Natural killer cell treated with Interleukin-12 subunit alpha and Interleukin-12 subunit beta and Interleukin-15 and Interleukin-18, amount 100 ng/mL, for 72 hours (primary cell): ENCODE measurements around the gene LOXL4. TPM values are rescaled to one million over a fixed set of nuclear protein-coding genes. Genes with fewer than 3 reads are reported as not detected.

Experiments
- ATAC-seq, 2 donors: fragments of 150-1000 bp; cut with Tn5 transposase in 1 of 2; sonication (Bioruptor Pico), chemical (Tn5 transposase) in 1 of 2; 2 replicates each; pipeline ENCODE4 v1.10.0; 2021
- DNase-seq: peaks from one replicate; pipeline ENCODE4 v3.0.0; 2022; ENCODE audit warnings: low spot score
- H3K27ac Mint-ChIP-seq, 2 donors: 1 replicate in 1 of 2; 2 replicates in 1 of 2; pipeline ENCODE4 v1.8.0; 2022; ENCODE audit warnings: mixed read lengths in 2 of 2, mild to moderate bottlenecking in 1 of 2, moderate library complexity in 1 of 2
- H3K27me3 Mint-ChIP-seq, 2 donors: 1 replicate in 1 of 2; 2 replicates in 1 of 2; pipeline ENCODE4 v1.8.0; 2022; ENCODE audit warnings: mixed read lengths in 2 of 2
- H3K36me3 Mint-ChIP-seq: one replicate; pipeline ENCODE4 v1.8.0; 2022; ENCODE audit warnings: mixed read lengths
- H3K4me1 Mint-ChIP-seq, 2 donors: 1 replicate in 1 of 2; 2 replicates in 1 of 2; pipeline ENCODE4 v1.8.0; 2022; ENCODE audit warnings: low read depth in 2 of 2, mixed read lengths in 2 of 2, mild to moderate bottlenecking in 1 of 2
- H3K4me3 Mint-ChIP-seq: one replicate; pipeline ENCODE4 v1.8.0; 2022; ENCODE audit warnings: mixed read lengths
- H3K9me3 Mint-ChIP-seq: 2 replicates; pipeline ENCODE4 v1.8.0; 2022; ENCODE audit warnings: mixed read lengths
- total RNA-seq, 2 donors: library from RNA; stranded (reverse); gene quantifications; one replicate each; pipeline ENCODE4 v1.2.3, GENCODE V29; 2022

Gene LOXL4
- not detected for total RNA-seq

DNA sequence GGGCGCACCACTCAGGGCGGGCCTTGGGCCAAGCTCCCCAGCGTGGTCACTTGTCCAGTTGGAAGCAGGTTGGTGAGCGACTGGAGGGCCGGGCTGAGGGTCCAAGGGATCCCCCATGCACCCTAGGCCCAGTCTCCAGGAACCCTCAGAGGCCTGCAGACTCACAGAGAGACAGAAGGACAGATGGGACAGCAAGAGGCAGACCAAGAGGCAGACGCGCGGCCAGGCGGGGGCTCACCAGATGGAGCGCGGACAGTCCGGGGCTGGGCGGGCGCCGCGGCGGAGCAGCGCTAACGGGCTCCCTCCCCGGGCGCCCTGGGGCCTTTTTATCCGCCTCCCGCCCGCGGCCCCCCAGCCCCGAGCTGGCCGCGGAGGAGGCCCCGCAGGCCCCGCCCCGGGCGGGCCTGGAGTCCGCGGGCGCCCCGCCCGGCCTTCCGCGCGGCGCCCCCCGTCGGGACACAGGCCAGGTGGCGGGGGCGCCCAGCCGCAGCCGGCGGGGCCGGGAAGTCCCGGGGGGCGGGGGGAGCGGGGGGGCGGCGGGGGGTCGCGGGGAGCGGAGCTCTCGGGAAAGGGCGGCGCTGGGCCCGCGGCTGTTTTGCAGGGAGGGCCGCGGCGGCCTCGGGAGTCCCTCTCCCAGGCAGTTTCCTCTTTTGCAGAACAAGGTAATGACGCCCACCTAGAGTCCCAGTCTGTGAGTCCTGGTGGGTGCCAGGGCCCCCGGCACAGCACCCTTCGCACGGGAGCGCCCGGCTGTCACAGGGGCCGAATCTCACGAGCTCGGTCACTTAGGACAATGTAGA, at the start of gene LOXL4:
TSS of gene LOXL4 (minus strand) at position 301 of the 800 bp plus-strand sequence. CDS start 5,175 bp downstream, outside the sequence.
- DNase-seq = no peak
- no peaks in the 10 kb centered on the region for H3K9me3 Mint-ChIP-seq
- peaks cover 12 to 23% of the 10 kb centered on the region in 2 donors for H3K27me3 Mint-ChIP-seq
- peak; percentile 64 to 67 for ATAC-seq
- H3K27ac Mint-ChIP-seq = peak within 1 kb of the TSS in 1 of 2 donors; percentile 62
- no peaks in the 10 kb centered on the region for H3K36me3 Mint-ChIP-seq
- peaks cover 5 to 12% of the 10 kb centered on the region in 2 donors for H3K4me1 Mint-ChIP-seq
- H3K4me3 Mint-ChIP-seq = peak within 1 kb of the TSS; percentile 65

DNA sequence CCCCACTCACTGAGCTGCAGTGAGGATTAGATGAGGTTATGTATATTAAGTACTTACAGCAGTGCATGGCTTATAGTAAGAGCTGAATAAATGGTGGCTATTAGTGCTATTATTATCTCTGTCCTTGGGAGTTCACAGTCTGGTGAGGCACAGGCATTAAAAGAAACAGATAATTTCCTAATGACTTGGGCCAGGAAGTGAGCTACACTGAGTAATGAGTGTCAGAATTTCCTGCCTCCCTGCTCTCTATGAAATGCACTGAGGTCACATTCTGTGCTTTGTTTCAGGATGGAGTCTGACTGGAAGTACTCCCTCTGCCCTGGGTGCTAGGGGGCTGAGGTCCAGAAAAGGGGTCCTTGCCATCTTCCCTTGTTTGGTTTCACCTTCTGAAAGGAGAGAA, 48.7 kb upstream of the LOXL4 start:
- DNase-seq (no peak), ATAC-seq (no peak)
- peaks cover 0 to 2% of the 10 kb centered on the region in 2 donors for H3K27me3 Mint-ChIP-seq
- H3K27ac Mint-ChIP-seq = no peak overlapping the region
- no peaks in the 10 kb centered on the region for H3K9me3 Mint-ChIP-seq
- H3K4me1 Mint-ChIP-seq = peaks cover 0 to 11% of the 10 kb centered on the region in 2 donors
- H3K4me3 Mint-ChIP-seq = no peak overlapping the region
- no peaks in the 10 kb centered on the region for H3K36me3 Mint-ChIP-seq

DNA sequence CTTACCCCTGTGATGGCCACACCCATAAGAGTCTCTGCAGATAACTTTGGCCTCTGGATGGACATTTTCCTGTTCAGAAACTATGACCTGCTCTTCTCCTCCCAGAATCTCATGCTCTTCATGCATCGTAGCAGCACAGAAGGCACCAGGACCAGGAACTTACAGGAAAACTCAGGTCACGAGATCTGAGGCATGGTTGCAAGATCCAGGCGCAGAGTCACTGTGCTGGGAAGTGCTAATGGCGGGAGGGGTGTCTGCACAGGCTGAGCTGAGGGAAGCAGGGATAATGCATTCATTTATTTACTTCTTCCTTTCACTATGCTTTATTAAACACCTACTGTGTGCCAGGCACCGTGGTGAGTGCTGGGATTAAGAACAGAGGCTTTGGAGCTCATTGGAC, 48.2 kb upstream of the LOXL4 start:
- DNase-seq (no peak), ATAC-seq (no peak)
- peaks cover 0 to 8% of the 10 kb centered on the region in 2 donors for H3K4me1 Mint-ChIP-seq
- no peak overlapping the region for H3K4me3 Mint-ChIP-seq
- H3K27ac Mint-ChIP-seq = no peak overlapping the region
- H3K9me3 Mint-ChIP-seq = no peaks in the 10 kb centered on the region
- no peaks in the 10 kb centered on the region for H3K27me3 Mint-ChIP-seq
- H3K36me3 Mint-ChIP-seq = no peaks in the 10 kb centered on the region

DNA sequence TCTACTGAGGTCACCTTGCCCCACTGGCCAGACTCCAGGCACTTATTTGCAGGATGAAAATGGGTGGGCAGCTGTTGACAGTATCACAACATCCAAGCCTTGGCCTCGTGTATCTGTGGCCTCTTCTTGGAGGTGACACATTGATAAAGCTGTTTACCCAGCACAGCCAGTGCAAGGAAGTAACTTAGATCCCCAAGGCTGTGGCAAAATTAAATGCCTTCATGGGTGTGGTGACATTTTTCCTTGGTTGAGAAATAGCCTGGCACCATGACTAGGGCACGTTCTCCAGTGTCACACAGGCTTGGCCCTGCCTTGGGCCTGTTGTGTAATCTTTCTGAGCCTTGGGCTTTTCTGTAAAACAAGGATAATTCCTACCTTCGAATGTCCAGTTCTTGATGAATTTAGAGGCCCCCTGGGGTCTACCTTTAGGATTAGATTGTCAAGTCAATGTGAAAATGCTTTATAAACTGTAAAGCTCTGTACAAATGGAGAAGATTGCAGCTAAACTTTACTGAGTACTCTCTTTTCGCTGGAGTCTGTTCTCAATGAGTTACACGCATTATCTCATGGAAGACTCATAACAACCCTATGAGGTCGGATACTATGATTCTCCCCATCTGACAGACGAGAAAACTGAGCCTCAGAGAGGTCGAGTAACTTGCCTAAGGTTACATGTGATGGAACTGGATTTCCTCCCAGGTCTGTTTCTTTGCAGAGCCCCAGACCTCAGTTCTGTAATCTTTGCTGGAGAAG, 46.7 kb upstream of the LOXL4 start:
- Mint-ChIP-seq H3K4me3 (no peak overlapping the region), H3K36me3 (no peaks in the 10 kb centered on the region), H3K9me3 (no peaks in the 10 kb centered on the region), H3K27ac (no peak overlapping the region), H3K27me3 (peaks cover 0 to 2% of the 10 kb centered on the region in 2 donors), H3K4me1 (peaks cover 0 to 8% of the 10 kb centered on the region in 2 donors)
- ATAC-seq (no peak), DNase-seq (no peak)

DNA sequence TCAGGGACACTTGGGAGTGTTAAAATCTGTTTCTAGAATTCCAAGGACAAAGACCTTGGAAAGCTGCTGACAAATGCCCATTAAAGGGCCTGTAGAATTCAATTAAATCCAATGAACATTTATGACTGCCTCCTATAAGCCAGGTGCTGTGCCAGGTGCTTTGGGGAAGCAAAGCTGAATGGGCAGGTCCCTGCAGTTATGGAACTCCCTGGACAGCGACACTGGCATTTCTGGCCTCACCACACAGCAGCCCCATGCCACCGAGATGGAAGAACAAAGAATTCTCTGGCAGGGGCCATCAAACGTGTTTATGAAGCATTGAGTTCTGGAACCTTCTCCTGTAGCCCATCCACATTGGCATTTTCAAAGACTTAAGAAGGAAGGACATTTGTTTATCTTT, 45.6 kb upstream of the LOXL4 start:
- DNase-seq = no peak
- no peak for ATAC-seq
- H3K27me3 Mint-ChIP-seq = peaks cover 0 to 7% of the 10 kb centered on the region in 2 donors
- H3K4me1 Mint-ChIP-seq = peaks cover 0 to 11% of the 10 kb centered on the region in 2 donors
- no peaks in the 10 kb centered on the region for H3K9me3 Mint-ChIP-seq
- no peak overlapping the region for H3K4me3 Mint-ChIP-seq
- H3K36me3 Mint-ChIP-seq = no peaks in the 10 kb centered on the region
- H3K27ac Mint-ChIP-seq = no peak overlapping the region

DNA sequence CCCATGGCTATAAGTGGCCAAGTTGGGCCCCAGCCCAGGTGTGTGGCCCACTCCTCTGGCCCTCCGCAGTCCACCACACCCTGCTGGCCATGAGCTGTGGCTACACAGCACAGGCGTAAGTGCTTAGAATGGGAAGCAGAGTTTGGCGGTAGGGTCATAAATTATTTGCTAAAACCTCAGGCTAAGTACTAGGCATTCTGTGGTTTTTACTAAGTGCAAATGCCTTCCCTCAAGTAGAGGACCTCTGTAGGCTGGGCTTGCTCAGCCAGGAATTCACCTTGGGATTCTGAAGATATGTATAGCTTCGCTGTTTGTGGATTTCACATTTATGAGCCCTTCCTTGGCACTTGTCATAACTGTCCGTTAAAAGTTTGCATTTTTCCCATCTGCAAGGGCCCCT, 44.8 kb upstream of the LOXL4 start:
- Mint-ChIP-seq H3K36me3 (no peaks in the 10 kb centered on the region), H3K27me3 (peaks cover 0 to 11% of the 10 kb centered on the region in 2 donors), H3K27ac (no peak overlapping the region), H3K4me3 (no peak overlapping the region), H3K9me3 (no peaks in the 10 kb centered on the region), H3K4me1 (peaks cover 0 to 15% of the 10 kb centered on the region in 2 donors)
- no peak for ATAC-seq
- no peak for DNase-seq

DNA sequence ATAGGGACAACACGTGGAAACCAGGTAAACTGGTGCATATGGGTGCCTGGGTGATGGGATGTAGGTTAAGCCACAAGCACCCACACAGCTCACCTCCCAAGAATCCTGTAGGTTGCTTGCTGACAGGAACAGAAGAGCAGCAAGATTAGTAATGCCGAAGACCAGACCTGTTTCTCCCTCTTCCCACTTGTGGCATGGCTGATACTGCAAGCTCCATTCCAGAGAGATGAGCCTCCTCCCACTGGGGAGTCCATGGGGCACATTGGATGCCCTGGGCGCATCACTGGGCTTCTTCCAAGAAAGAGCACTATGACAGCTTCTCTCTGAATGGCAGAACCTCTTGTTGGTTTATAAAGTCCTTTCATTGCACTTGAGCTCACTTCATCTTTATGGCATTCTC, 44.4 kb upstream of the LOXL4 start:
- Mint-ChIP-seq H3K27me3 (peaks cover 0 to 11% of the 10 kb centered on the region in 2 donors), H3K9me3 (no peaks in the 10 kb centered on the region), H3K4me3 (no peak overlapping the region), H3K27ac (no peak overlapping the region), H3K36me3 (no peaks in the 10 kb centered on the region), H3K4me1 (peaks cover 0 to 15% of the 10 kb centered on the region in 2 donors)
- ATAC-seq (no peak), DNase-seq (no peak)

DNA sequence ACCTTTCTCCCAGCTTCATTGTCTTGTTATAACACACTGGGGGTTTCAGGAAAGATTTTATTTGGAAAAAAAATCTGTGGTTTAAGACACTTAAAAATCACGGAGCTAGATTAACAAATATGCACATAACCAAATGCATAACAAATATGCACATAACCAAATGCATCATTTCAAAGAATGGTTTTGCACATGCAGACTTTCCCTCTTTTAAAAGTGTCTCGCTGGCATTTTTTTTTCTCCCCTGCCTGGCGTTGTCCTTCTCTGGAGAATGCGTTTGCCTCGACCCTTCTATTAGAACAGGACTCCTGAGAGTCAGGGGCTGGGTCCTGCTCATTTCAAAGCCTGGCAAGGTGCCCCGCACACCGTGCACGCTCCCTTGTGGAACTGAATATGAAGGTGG, 42.7 kb upstream of the LOXL4 start:
- no peak for DNase-seq
- no peak for ATAC-seq
- Mint-ChIP-seq H3K27ac (no peak overlapping the region), H3K9me3 (no peaks in the 10 kb centered on the region), H3K36me3 (no peaks in the 10 kb centered on the region), H3K4me1 (peaks cover 0 to 7% of the 10 kb centered on the region in 2 donors), H3K27me3 (peaks cover 0 to 14% of the 10 kb centered on the region in 2 donors), H3K4me3 (no peak overlapping the region)

DNA sequence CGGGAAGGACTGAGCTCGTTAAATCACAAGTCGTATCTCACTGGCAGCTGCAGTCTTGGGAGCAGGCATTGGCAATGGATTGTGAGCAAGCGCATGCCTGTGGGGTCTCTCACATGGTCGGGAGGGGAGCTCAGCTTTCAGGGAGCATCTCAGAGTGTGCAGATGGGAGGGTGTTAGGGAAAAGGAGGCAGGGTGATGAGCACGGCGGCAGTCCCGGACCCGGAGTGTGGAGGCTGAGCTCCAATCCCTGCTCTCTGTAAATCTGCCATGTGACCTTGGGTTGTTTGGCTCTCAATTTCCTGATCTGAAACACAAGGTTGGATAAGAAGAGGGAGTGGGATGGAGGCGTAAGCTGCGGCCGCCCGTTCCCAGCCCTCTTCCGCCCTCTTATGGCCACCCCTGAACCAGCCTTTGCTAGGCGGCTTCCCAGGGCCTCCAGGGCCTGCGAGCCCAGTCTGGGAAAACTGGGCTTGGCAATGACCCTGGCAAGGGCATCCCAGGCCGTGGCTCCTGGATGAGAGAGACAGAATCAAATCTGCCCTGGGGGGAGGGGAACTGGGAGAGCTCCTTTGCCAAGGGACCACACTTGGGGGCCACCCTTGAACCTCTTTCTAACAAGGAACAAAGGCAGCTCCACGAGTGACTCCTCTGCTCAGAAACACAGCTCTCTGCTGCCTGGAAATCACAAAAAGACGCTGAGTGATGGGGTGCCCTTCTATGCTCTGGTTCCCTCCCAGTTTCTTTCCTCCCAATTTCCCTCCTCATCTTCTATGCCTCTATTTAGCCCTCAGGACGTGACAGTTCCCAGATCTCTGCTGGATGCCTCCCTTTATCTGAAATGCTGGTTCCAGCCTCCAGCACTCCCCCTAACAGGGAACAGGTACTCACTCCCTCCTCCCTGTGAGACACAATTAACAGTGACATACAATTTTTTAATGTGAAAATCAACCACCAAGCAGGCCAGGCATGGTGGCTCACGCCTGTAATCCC, 41.7 kb upstream of the LOXL4 start:
- Mint-ChIP-seq H3K4me3 (no peak overlapping the region), H3K27ac (no peak overlapping the region), H3K27me3 (peaks cover 6 to 17% of the 10 kb centered on the region in 2 donors), H3K36me3 (no peaks in the 10 kb centered on the region), H3K4me1 (peaks cover 0 to 7% of the 10 kb centered on the region in 2 donors), H3K9me3 (no peaks in the 10 kb centered on the region)
- DNase-seq = no peak
- peak in 1 of 2 donors; percentile 61 for ATAC-seq

DNA sequence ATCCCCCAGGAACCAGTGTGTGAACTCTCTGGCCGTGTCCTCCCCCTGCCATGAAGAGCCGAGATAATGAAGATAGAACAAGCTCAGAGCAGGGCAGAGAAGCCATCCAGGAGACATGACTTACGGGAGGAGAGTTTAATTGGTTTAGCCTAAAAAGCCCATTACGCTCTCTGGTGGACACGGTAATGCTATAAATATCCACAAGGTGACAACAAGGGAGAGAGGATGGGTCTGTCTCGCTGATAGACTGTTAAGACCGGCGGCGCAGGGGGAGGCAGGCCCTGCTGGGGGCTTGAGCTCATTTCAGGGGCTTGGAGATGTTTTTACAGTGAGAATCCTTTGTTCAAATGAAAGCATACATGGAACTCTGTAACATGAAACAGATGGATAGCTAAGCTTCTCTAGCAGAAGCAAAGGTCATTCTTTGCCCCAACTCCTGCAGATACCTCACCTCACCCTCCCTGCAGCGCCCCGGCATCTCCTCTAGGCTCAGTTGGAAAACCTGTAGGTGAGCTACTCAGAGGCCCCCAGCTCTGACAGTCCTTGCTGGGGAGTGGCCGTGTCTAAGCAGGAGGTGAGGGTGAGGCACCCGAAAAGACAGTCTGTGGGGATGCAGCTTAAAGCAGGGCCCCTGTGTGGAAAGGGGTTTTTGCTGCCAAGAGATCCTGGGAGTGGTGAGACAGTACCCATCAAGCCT, 40.8 kb upstream of the LOXL4 start:
- Mint-ChIP-seq H3K4me3 (no peak overlapping the region), H3K36me3 (no peaks in the 10 kb centered on the region), H3K27me3 (peaks cover 7 to 17% of the 10 kb centered on the region in 2 donors), H3K27ac (no peak overlapping the region), H3K4me1 (peaks cover 0 to 7% of the 10 kb centered on the region in 2 donors), H3K9me3 (no peaks in the 10 kb centered on the region)
- ATAC-seq = no peak
- DNase-seq = no peak

DNA sequence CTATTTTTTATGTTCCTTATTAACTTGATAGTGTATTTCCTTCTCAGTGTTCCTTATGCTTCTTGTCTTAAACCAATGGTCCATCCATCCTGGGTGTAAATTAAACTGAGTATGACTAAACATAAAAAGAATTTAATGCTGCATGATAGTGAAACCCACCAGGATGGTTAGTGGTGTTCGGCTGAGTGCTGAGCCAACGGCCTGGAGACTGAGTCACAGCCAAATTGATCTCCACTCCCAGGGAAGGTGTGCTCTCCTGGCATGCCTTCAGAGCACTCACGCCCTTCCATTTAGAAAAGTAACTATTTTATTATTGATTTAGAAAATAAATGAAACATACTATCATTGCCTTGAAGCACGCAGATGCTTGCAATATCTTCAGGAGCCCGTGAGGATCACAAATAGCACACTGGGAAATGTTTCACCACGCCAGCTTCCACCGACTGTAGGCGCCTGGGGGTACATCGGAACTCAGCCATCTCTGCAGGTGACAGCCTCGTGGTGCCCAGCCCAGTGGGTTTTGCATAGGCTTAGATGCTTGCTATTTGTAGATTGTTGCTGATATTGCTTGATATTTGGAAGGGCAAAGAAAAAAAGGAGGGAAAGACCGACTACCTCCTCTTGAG, 40.0 kb upstream of the LOXL4 start:
- peaks cover 0 to 7% of the 10 kb centered on the region in 2 donors for H3K4me1 Mint-ChIP-seq
- no peak for ATAC-seq
- no peaks in the 10 kb centered on the region for H3K9me3 Mint-ChIP-seq
- no peak overlapping the region for H3K4me3 Mint-ChIP-seq
- DNase-seq = no peak
- H3K36me3 Mint-ChIP-seq = no peaks in the 10 kb centered on the region
- no peak overlapping the region for H3K27ac Mint-ChIP-seq
- peaks cover 7 to 18% of the 10 kb centered on the region in 2 donors for H3K27me3 Mint-ChIP-seq

DNA sequence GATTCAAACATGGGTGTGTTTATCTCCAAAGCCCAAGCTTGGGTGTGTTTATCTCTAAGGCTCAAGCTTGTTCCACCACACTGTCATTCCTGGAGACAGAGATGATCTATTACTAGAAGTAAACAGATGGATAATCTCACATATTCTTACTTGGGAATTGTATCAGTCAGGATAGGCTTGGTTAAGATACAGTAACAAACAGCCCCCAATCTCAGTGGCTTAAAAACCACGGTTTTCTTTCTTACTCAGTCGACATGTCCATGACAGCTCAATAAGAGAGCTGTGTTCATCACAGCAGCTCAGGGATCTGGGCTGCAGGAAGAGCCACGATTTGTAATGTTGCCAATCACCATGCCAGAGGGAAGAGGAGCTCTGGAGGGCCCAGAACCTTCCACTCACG, 38.5 kb upstream of the LOXL4 start:
- peaks cover 0 to 7% of the 10 kb centered on the region in 2 donors for H3K4me1 Mint-ChIP-seq
- peaks cover 7 to 21% of the 10 kb centered on the region in 2 donors for H3K27me3 Mint-ChIP-seq
- no peaks in the 10 kb centered on the region for H3K36me3 Mint-ChIP-seq
- H3K9me3 Mint-ChIP-seq = no peaks in the 10 kb centered on the region
- H3K27ac Mint-ChIP-seq = no peak overlapping the region
- no peak for ATAC-seq
- peak; percentile 2 for DNase-seq
- H3K4me3 Mint-ChIP-seq = no peak overlapping the region
